Neural cell (in vitro differentiated cells): ENCODE data around the gene FGD3. TPM values are rescaled to one million over a fixed set of nuclear protein-coding genes. Genes with fewer than 3 reads are reported as not detected.

Source experiments
- H2AFZ ChIP-seq: fragments of 200-600, 300-800 bp; sonication (generic), shearing (Covaris generic); 2 replicates; pipeline ENCODE4 v1.6.0; 2014; ENCODE audit warnings: low read depth, mild to moderate bottlenecking, antibody characterized with exemption, low read length, moderate library complexity
- H3F3A ChIP-seq: fragments of 200-600 bp; shearing (Covaris generic); 2 replicates; pipeline ENCODE4 v1.6.1; 2016; ENCODE audit warnings: mild to moderate bottlenecking, moderate library complexity, mixed read lengths, antibody characterized with exemption, low read length; ENCODE audit not compliant: insufficient read depth, poor library complexity, severe bottlenecking
- H3K27ac ChIP-seq: fragments of 200-600, 300-800 bp; sonication (generic), shearing (Covaris generic); 2 replicates; pipeline ENCODE4 v1.5.1; 2014; ENCODE audit warnings: mild to moderate bottlenecking, low read length, moderate library complexity
- H3K27me3 ChIP-seq: fragments of 300-800, 200-600 bp; sonication (generic), shearing (Covaris generic); 2 replicates; pipeline ENCODE4 v1.6.0; 2014; ENCODE audit warnings: mild to moderate bottlenecking, low read depth, low read length, moderate library complexity; ENCODE audit not compliant: insufficient read depth
- H3K36me3 ChIP-seq: fragments of 300-800, 200-600 bp; sonication (generic), shearing (Covaris generic); 2 replicates; pipeline ENCODE4 v1.5.1; 2014; ENCODE audit warnings: mild to moderate bottlenecking, antibody characterized with exemption, low read length, moderate library complexity; ENCODE audit not compliant: insufficient read depth
- H3K4me2 ChIP-seq: fragments of 300-800, 200-600 bp; sonication (generic), shearing (Covaris generic); 2 replicates; pipeline ENCODE4 v1.6.0; 2014; ENCODE audit warnings: mild to moderate bottlenecking, low read length
- H3K4me3 ChIP-seq: fragments of 300-800, 200-600 bp; sonication (generic), shearing (Covaris generic); 2 replicates; pipeline ENCODE4 v1.5.1; 2014; ENCODE audit warnings: mild to moderate bottlenecking, low read length, moderate library complexity
- H3K79me2 ChIP-seq: fragments of 200-600 bp; shearing (Covaris generic); replicated peaks from 2 replicates; pipeline ENCODE4 v1.6.0; 2014; ENCODE audit warnings: mild to moderate bottlenecking, low read length, moderate library complexity; ENCODE audit not compliant: insufficient read depth
- H3K9ac ChIP-seq: fragments of 300-800, 200-600 bp; sonication (generic), shearing (Covaris generic); 2 replicates; pipeline ENCODE4 v1.6.1; 2016; ENCODE audit warnings: mild to moderate bottlenecking, low read length, mixed read lengths
- H3K9me2 ChIP-seq: fragments of 200-600 bp; shearing (Covaris generic); 2 replicates; pipeline ENCODE4 v1.6.1; 2016; ENCODE audit warnings: mild to moderate bottlenecking, low read length, mixed read lengths; ENCODE audit not compliant: insufficient read depth
- H3K9me3 ChIP-seq: fragments of 200-600, 300-800 bp; sonication (generic), shearing (Covaris generic); 2 replicates; pipeline ENCODE4 v1.6.1; 2016; ENCODE audit warnings: mild to moderate bottlenecking, mixed run types, low read length, moderate library complexity, mixed read lengths
- H4K20me1 ChIP-seq: fragments of 200-600 bp; shearing (Covaris generic); 2 replicates; pipeline ENCODE4 v1.6.1; 2016; ENCODE audit warnings: mild to moderate bottlenecking, mixed run types; ENCODE audit not compliant: insufficient read depth
- EP300 ChIP-seq: fragments of 450-650 bp; conservative IDR thresholded peaks from 2 replicates; pipeline ENCODE4 v1.6.1; 2014; ENCODE audit warnings: antibody characterized with exemption, mild to moderate bottlenecking, moderate library complexity; ENCODE audit not compliant: poor library complexity, severe bottlenecking
- MXI1 ChIP-seq: fragments of 450-650 bp; conservative IDR thresholded peaks from 2 replicates; pipeline ENCODE4 v1.6.1; 2014; ENCODE audit warnings: antibody characterized with exemption, mild to moderate bottlenecking; ENCODE audit not compliant: poor library complexity, severe bottlenecking
- POLR2AphosphoS5 ChIP-seq: IDR thresholded peaks from 2 replicates; pipeline ENCODE4 v1.6.1; 2012
- RAD21 ChIP-seq: fragments of 450-650 bp; conservative IDR thresholded peaks from 2 replicates; pipeline ENCODE4 v1.6.1; 2014; ENCODE audit warnings: antibody characterized with exemption, mild to moderate bottlenecking, moderate library complexity
- SMC3 ChIP-seq: fragments of 450-650 bp; conservative IDR thresholded peaks from 2 replicates; pipeline ENCODE4 v1.6.1; 2014; ENCODE audit warnings: antibody characterized with exemption, mild to moderate bottlenecking, moderate library complexity; ENCODE audit not compliant: poor library complexity
- TAF1 ChIP-seq: IDR thresholded peaks from 2 replicates; pipeline ENCODE4 v1.6.1; 2012; ENCODE audit warnings: low read depth
- polyA plus RNA-seq: library from polyadenylated mRNA; depleted of rRNA; stranded (reverse); fragments of >200 nt; gene quantifications from 2 replicates; pipeline ENCODE4 v1.2.3, GENCODE V29; 2014
- TF ChIP-seq, protein P1 (sequence below): IDR thresholded peaks from 2 replicates; pipeline ENCODE4 v1.6.1; 2012; ENCODE audit warnings: borderline replicate concordance
- TF ChIP-seq, protein P2 (sequence below): fragments of 450-650 bp; IDR thresholded peaks from 2 replicates; pipeline ENCODE4 v1.5.1; 2014; ENCODE audit warnings: antibody characterized with exemption, mild to moderate bottlenecking, moderate library complexity; ENCODE audit not compliant: poor library complexity, severe bottlenecking

FGD3 gene
- polyA plus RNA-seq, 1 donor from 2014 or later: 8.3 TPM

DNA sequence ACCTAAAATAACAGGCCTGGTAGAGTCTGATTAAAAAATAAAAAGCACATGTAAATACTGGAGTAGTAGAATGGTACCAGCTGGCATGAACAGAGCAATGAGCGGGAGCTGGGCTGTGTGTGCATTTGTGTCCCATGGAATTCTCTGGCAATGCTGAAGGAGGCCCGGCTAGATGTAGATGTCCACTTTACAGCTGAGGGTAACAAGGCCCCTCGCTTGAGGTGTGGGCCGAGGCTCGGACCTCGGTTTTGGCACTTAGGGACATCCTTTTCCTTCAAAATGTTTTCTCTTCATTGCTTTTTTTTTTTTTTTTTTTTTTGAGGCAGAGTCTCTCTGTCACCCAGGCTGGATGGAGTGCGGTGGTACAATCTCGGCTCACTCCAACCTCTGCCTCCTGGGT is 1.5 kb upstream of the FGD3 start:
- no peak overlapping the region for H2AFZ ChIP-seq
- H3K79me2 ChIP-seq: peaks cover 8% of the 10 kb centered on the region
- no peak overlapping the region for H3K4me2 ChIP-seq
- H4K20me1 ChIP-seq: no peaks in the 10 kb centered on the region
- H3K27me3 ChIP-seq: no peaks in the 10 kb centered on the region
- no peaks in the 10 kb centered on the region for H3K36me3 ChIP-seq
- H3K27ac ChIP-seq: no peak overlapping the region
- no peaks in the 10 kb centered on the region for H3F3A ChIP-seq
- H3K9ac ChIP-seq: no peak overlapping the region
- no peak for TF ChIP-seq POLR2AphosphoS5
- H3K9me3 ChIP-seq: no peaks in the 10 kb centered on the region
- H3K9me2 ChIP-seq: no peaks in the 10 kb centered on the region
- no peak overlapping the region for H3K4me3 ChIP-seq

DNA sequence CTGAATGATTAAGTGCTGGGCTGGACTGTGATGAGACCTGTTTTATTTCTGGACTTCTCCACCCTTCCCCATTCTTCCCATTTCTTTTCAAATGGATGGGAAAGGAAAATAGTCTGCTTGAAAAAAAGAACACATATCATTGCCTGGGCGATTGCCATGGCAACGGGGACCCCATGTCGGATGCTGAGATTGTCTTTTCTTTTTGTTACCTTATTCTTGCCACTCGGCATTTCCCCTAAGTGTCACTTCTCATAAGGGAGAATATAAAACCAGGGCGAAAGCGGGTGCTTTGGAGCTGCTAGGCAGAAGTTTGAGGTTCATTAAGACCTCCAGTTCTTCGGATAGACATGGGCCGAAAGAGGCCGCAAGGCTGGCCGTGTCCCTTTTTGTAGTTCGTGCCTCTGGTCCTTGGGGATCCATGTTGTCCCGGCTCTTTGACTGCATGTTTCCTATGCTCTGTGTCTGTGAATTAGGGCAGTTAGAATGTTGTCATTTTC is 763 bp downstream of the FGD3 start:
- Histone ChIP-seq H4K20me1 (no peaks in the 10 kb centered on the region), H2AFZ (peak overlapping the region; percentile 43), H3K9me3 (no peaks in the 10 kb centered on the region), H3K36me3 (no peaks in the 10 kb centered on the region), H3K4me2 (peak overlapping the region; percentile 58), H3K79me2 (peaks cover 8% of the 10 kb centered on the region), H3K9ac (peak overlapping the region; percentile 64), H3K27me3 (no peaks in the 10 kb centered on the region), H3F3A (no peaks in the 10 kb centered on the region), H3K27ac (peak overlapping the region; percentile 61), H3K4me3 (peak overlapping the region; percentile 66), H3K9me2 (no peaks in the 10 kb centered on the region)
- no peak for TF ChIP-seq RAD21
- TF ChIP-seq, protein P1, sequence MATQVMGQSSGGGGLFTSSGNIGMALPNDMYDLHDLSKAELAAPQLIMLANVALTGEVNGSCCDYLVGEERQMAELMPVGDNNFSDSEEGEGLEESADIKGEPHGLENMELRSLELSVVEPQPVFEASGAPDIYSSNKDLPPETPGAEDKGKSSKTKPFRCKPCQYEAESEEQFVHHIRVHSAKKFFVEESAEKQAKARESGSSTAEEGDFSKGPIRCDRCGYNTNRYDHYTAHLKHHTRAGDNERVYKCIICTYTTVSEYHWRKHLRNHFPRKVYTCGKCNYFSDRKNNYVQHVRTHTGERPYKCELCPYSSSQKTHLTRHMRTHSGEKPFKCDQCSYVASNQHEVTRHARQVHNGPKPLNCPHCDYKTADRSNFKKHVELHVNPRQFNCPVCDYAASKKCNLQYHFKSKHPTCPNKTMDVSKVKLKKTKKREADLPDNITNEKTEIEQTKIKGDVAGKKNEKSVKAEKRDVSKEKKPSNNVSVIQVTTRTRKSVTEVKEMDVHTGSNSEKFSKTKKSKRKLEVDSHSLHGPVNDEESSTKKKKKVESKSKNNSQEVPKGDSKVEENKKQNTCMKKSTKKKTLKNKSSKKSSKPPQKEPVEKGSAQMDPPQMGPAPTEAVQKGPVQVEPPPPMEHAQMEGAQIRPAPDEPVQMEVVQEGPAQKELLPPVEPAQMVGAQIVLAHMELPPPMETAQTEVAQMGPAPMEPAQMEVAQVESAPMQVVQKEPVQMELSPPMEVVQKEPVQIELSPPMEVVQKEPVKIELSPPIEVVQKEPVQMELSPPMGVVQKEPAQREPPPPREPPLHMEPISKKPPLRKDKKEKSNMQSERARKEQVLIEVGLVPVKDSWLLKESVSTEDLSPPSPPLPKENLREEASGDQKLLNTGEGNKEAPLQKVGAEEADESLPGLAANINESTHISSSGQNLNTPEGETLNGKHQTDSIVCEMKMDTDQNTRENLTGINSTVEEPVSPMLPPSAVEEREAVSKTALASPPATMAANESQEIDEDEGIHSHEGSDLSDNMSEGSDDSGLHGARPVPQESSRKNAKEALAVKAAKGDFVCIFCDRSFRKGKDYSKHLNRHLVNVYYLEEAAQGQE: peak; percentile 30

DNA sequence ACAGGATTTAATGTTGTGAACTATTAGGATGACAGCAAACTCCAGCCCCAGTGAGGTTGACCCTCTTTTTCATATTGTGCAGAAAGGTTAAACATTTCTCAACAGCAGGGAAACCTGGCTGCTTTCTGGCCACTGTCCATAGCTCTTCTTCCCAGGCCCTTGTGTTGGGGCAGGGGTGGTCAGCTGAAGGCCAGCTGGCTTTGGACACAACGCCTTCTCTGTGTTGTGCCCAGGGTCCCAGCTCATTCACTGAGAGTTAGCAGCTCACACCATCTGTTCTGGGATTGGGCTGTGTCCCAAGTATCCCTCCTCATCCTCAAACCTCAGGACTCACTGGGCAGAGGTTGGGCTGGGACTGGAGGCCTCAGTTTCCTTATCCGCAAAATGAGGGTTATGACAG is 1.3 kb downstream of the FGD3 start:
- Histone ChIP-seq H2AFZ (peak overlapping the region; percentile 14), H3F3A (no peaks in the 10 kb centered on the region), H3K9ac (peak overlapping the region; percentile 64), H3K4me3 (peak overlapping the region; percentile 66), H3K79me2 (peaks cover 8% of the 10 kb centered on the region), H3K27ac (peak overlapping the region; percentile 61), H3K36me3 (no peaks in the 10 kb centered on the region), H4K20me1 (no peaks in the 10 kb centered on the region), H3K4me2 (peak overlapping the region; percentile 58), H3K9me2 (no peaks in the 10 kb centered on the region), H3K27me3 (no peaks in the 10 kb centered on the region), H3K9me3 (no peaks in the 10 kb centered on the region)
- TF ChIP-seq RAD21 (no peak), SMC3 (no peak), TAF1 (no peak), EP300 (no peak), MXI1 (no peak)
- TF ChIP-seq, protein P1: no peak
- TF ChIP-seq, protein P2, sequence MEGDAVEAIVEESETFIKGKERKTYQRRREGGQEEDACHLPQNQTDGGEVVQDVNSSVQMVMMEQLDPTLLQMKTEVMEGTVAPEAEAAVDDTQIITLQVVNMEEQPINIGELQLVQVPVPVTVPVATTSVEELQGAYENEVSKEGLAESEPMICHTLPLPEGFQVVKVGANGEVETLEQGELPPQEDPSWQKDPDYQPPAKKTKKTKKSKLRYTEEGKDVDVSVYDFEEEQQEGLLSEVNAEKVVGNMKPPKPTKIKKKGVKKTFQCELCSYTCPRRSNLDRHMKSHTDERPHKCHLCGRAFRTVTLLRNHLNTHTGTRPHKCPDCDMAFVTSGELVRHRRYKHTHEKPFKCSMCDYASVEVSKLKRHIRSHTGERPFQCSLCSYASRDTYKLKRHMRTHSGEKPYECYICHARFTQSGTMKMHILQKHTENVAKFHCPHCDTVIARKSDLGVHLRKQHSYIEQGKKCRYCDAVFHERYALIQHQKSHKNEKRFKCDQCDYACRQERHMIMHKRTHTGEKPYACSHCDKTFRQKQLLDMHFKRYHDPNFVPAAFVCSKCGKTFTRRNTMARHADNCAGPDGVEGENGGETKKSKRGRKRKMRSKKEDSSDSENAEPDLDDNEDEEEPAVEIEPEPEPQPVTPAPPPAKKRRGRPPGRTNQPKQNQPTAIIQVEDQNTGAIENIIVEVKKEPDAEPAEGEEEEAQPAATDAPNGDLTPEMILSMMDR: no peak
